CD4-positive, alpha-beta T cell treated with Interleukin-1 beta for 1 hour (primary cell): ENCODE measurements around the gene DMTF1.
"Not testable (repeated sequence)": the region's sequence is repeated elsewhere in the genome, so short reads cannot be mapped to it uniquely, and the experiment has no call there.

Experiments
- DNase-seq, 2 donors: peaks; one replicate each; pipeline ENCODE4 v3.0.0-alpha.2; 2020 to 2022

Gene DMTF1

DNA sequence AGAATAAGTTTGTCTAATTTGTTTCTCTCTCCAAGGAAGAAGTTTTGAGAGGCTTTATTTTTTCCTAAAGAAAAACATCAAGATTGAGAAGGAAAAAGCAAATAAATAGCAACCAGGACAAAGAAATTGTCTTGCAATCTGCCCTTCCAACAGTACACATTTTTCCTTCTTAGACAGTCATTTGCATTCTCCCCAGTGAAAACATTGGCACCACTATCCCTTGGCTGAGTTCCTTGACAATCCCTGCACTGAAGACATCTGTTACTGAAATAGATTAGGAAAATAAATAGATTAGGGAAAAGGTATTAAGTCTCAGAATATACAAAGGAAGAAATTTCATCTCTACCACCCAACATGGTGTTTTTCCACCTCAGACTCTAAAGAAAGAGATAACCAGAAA is 79.5 kb downstream of the DMTF1 start:
- no peak for DNase-seq

DNA sequence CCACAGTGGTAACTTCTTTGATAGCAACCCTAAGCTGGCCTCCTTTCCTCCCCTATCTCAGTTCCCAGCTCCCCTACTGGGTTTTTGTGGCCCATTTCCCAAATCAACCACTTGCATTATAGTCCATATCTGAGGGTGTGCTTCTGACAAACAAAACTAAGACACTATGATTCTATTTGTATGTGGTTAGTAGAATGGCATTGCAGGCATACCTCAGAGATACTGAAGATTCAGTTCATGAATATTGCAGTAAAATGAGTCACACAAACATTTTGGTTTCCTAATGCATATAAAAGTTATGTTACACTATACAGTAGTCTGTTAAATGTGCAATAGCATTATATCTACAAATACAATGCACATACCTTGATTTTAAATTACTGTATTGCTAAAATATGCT is 82.7 kb downstream of the DMTF1 start:
- DNase-seq = no peak

GRCh38 chr7:87238464-87239051 is 86.3 kb downstream of the DMTF1 start:
- DNase-seq = not testable (repeated sequence)

DNA sequence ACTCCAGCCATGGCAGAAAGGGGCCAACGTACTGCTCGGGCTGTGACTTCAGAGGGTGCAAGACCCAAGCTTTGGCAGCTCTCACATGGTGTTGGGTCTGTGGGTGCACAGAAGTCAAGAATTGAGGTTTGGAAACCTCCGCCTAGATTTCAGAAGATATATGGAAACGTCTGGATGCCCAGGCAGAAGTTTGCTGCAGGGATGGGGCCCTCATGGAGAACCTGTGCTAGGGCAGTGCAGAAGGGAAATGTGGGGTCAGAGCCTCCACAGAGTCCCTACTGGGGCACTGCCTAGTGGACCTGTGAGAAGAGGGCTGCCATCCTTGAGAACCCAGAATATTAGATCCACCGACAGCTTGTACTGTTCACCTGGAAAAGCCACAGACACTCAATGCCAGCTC is 93.4 kb downstream of the DMTF1 start:
- not testable (repeated sequence) for DNase-seq
